ENCODE data around the gene CCDC192.
"Not testable (repeated sequence)": the region's sequence is repeated elsewhere in the genome, so short reads cannot be mapped to it uniquely, and the experiment has no call there.

Gene CCDC192

GRCh38 chr5:127699416-127699815, 3.8 kb upstream of the CCDC192 start:
- Histone ChIP-seq H3K27me3 (ENCODE audit: control insufficient read depth, insufficient read depth, low read length) (no peaks in the 10 kb centered on the region), H3K4me1 (ENCODE audit: control insufficient read depth, insufficient read depth, low read length) (no peaks in the 10 kb centered on the region), H3K36me3 (ENCODE audit: control insufficient read depth, insufficient read depth, low read length) (no peaks in the 10 kb centered on the region), H3K27ac (ENCODE audit: low read length) (no peak overlapping the region), H3K9me3 (ENCODE audit: control insufficient read depth, insufficient read depth, low read length) (no peaks in the 10 kb centered on the region), H3K4me3 (ENCODE audit: low read length) (no peak overlapping the region)
- no peak for DNase-seq (ENCODE audit: low read depth, low spot score)
- WGBS (ENCODE audit: insufficient coverage, insufficient read length) = no CpG with 5 or more reads among the region's 5 CpGs

GRCh38 chr5:127700237-127700766, 2.9 kb upstream of the CCDC192 start:
- Histone ChIP-seq H3K27ac (ENCODE audit: low read length) (no peak overlapping the region), H3K4me3 (ENCODE audit: low read length) (no peak overlapping the region), H3K36me3 (ENCODE audit: control insufficient read depth, insufficient read depth, low read length) (no peaks in the 10 kb centered on the region), H3K4me1 (ENCODE audit: control insufficient read depth, insufficient read depth, low read length) (no peaks in the 10 kb centered on the region; the same call in 1 of the 2 replicates), H3K9me3 (ENCODE audit: control insufficient read depth, insufficient read depth, low read length) (no peaks in the 10 kb centered on the region), H3K27me3 (ENCODE audit: control insufficient read depth, insufficient read depth, low read length) (no peaks in the 10 kb centered on the region)
- no CpG with 5 or more reads among the region's 6 CpGs for WGBS (ENCODE audit: insufficient coverage, insufficient read length)
- no peak for DNase-seq (ENCODE audit: low read depth, low spot score)

GRCh38 chr5:127702434-127702833, 757 bp upstream of the CCDC192 start:
- H3K27ac ChIP-seq (ENCODE audit: low read length) = no peak overlapping the region
- H3K36me3 ChIP-seq (ENCODE audit: control insufficient read depth, insufficient read depth, low read length) = no peaks in the 10 kb centered on the region
- no peak for DNase-seq (ENCODE audit: low read depth, low spot score)
- WGBS (ENCODE audit: insufficient coverage, insufficient read length) = no CpG with 5 or more reads among the region's 2 CpGs
- H3K27me3 ChIP-seq (ENCODE audit: control insufficient read depth, insufficient read depth, low read length) = no peaks in the 10 kb centered on the region
- no peaks in the 10 kb centered on the region; the same call in 1 of the 2 replicates for H3K4me1 ChIP-seq (ENCODE audit: control insufficient read depth, insufficient read depth, low read length)
- H3K4me3 ChIP-seq (ENCODE audit: low read length) = no peak overlapping the region
- no peaks in the 10 kb centered on the region for H3K9me3 ChIP-seq (ENCODE audit: control insufficient read depth, insufficient read depth, low read length)

GRCh38 chr5:127705120-127705892, 2.1 kb downstream of the CCDC192 start:
- Histone ChIP-seq H3K9me3 (ENCODE audit: control insufficient read depth, insufficient read depth, low read length) (no peaks in the 10 kb centered on the region), H3K4me1 (ENCODE audit: control insufficient read depth, insufficient read depth, low read length) (no peaks in the 10 kb centered on the region; the same call in 1 of the 2 replicates), H3K27me3 (ENCODE audit: control insufficient read depth, insufficient read depth, low read length) (no peaks in the 10 kb centered on the region), H3K36me3 (ENCODE audit: control insufficient read depth, insufficient read depth, low read length) (no peaks in the 10 kb centered on the region), H3K4me3 (ENCODE audit: low read length) (no peak overlapping the region), H3K27ac (ENCODE audit: low read length) (no peak overlapping the region)
- no peak for DNase-seq (ENCODE audit: low read depth, low spot score)
- WGBS (ENCODE audit: insufficient coverage, insufficient read length) = no CpG with 5 or more reads among the region's 4 CpGs

GRCh38 chr5:127706691-127707090, 3.5 kb downstream of the CCDC192 start:
- Histone ChIP-seq H3K4me1 (ENCODE audit: control insufficient read depth, insufficient read depth, low read length) (no peaks in the 10 kb centered on the region; the same call in 1 of the 2 replicates), H3K36me3 (ENCODE audit: control insufficient read depth, insufficient read depth, low read length) (no peaks in the 10 kb centered on the region), H3K9me3 (ENCODE audit: control insufficient read depth, insufficient read depth, low read length) (no peaks in the 10 kb centered on the region), H3K4me3 (ENCODE audit: low read length) (no peak overlapping the region), H3K27ac (ENCODE audit: low read length) (no peak overlapping the region), H3K27me3 (ENCODE audit: control insufficient read depth, insufficient read depth, low read length) (no peaks in the 10 kb centered on the region)
- no CpG with 5 or more reads among the region's 1 CpG for WGBS (ENCODE audit: insufficient coverage, insufficient read length)
- no peak for DNase-seq (ENCODE audit: low read depth, low spot score)

GRCh38 chr5:127707209-127707608, 4.0 kb downstream of the CCDC192 start:
- Histone ChIP-seq H3K4me1 (ENCODE audit: control insufficient read depth, insufficient read depth, low read length) (no peaks in the 10 kb centered on the region; the same call in 1 of the 2 replicates), H3K9me3 (ENCODE audit: control insufficient read depth, insufficient read depth, low read length) (no peaks in the 10 kb centered on the region), H3K4me3 (ENCODE audit: low read length) (no peak overlapping the region), H3K27ac (ENCODE audit: low read length) (no peak overlapping the region), H3K36me3 (ENCODE audit: control insufficient read depth, insufficient read depth, low read length) (no peaks in the 10 kb centered on the region), H3K27me3 (ENCODE audit: control insufficient read depth, insufficient read depth, low read length) (no peaks in the 10 kb centered on the region)
- DNase-seq (ENCODE audit: low read depth, low spot score) = no peak
- WGBS (ENCODE audit: insufficient coverage, insufficient read length) = no CpG with 5 or more reads among the region's 3 CpGs

- not testable (repeated sequence) for H3K27ac ChIP-seq (ENCODE audit: low read length); H3K4me1 ChIP-seq (ENCODE audit: control insufficient read depth, insufficient read depth, low read length); DNase-seq (ENCODE audit: low read depth, low spot score); H3K9me3 ChIP-seq (ENCODE audit: control insufficient read depth, insufficient read depth, low read length); H3K4me3 ChIP-seq (ENCODE audit: low read length); H3K36me3 ChIP-seq (ENCODE audit: control insufficient read depth, insufficient read depth, low read length); H3K27me3 ChIP-seq (ENCODE audit: control insufficient read depth, insufficient read depth, low read length)
- WGBS (ENCODE audit: insufficient coverage, insufficient read length) = no CpG with 5 or more reads among the region's 4 CpGs
These were observed 9.9 kb downstream of the CCDC192 start for GRCh38 chr5:127713083-127713482.

- Histone ChIP-seq H3K4me3 (ENCODE audit: low read length) (no peak overlapping the region), H3K27me3 (ENCODE audit: control insufficient read depth, insufficient read depth, low read length) (no peaks in the 10 kb centered on the region), H3K4me1 (ENCODE audit: control insufficient read depth, insufficient read depth, low read length) (no peaks in the 10 kb centered on the region), H3K9me3 (ENCODE audit: control insufficient read depth, insufficient read depth, low read length) (no peaks in the 10 kb centered on the region), H3K36me3 (ENCODE audit: control insufficient read depth, insufficient read depth, low read length) (no peaks in the 10 kb centered on the region), H3K27ac (ENCODE audit: low read length) (no peak overlapping the region)
- no peak for DNase-seq (ENCODE audit: low read depth, low spot score)
- no CpG with 5 or more reads among the region's 1 CpG for WGBS (ENCODE audit: insufficient coverage, insufficient read length)
These were observed 15.0 kb downstream of the CCDC192 start for GRCh38 chr5:127718181-127718580.

GRCh38 chr5:127723571-127723970, 20.4 kb downstream of the CCDC192 start:
- no peaks in the 10 kb centered on the region for H3K4me1 ChIP-seq (ENCODE audit: control insufficient read depth, insufficient read depth, low read length)
- H3K4me3 ChIP-seq (ENCODE audit: low read length) = no peak overlapping the region
- no peak overlapping the region for H3K27ac ChIP-seq (ENCODE audit: low read length)
- no peaks in the 10 kb centered on the region for H3K27me3 ChIP-seq (ENCODE audit: control insufficient read depth, insufficient read depth, low read length)
- no peak for DNase-seq (ENCODE audit: low read depth, low spot score)
- no CpG with 5 or more reads among the region's 2 CpGs for WGBS (ENCODE audit: insufficient coverage, insufficient read length)
- H3K36me3 ChIP-seq (ENCODE audit: control insufficient read depth, insufficient read depth, low read length) = no peaks in the 10 kb centered on the region
- no peaks in the 10 kb centered on the region for H3K9me3 ChIP-seq (ENCODE audit: control insufficient read depth, insufficient read depth, low read length)

- Histone ChIP-seq H3K36me3 (ENCODE audit: control insufficient read depth, insufficient read depth, low read length) (no peaks in the 10 kb centered on the region), H3K4me1 (ENCODE audit: control insufficient read depth, insufficient read depth, low read length) (no peaks in the 10 kb centered on the region), H3K4me3 (ENCODE audit: low read length) (no peak overlapping the region), H3K27ac (ENCODE audit: low read length) (no peak overlapping the region), H3K27me3 (ENCODE audit: control insufficient read depth, insufficient read depth, low read length) (no peaks in the 10 kb centered on the region), H3K9me3 (ENCODE audit: control insufficient read depth, insufficient read depth, low read length) (no peaks in the 10 kb centered on the region)
- no CpG with 5 or more reads among the region's 1 CpG for WGBS (ENCODE audit: insufficient coverage, insufficient read length)
- DNase-seq (ENCODE audit: low read depth, low spot score) = no peak
These were observed 22.5 kb downstream of the CCDC192 start for GRCh38 chr5:127725673-127726072.

- WGBS (ENCODE audit: insufficient coverage, insufficient read length) = no CpG with 5 or more reads among the region's 1 CpG
- Histone ChIP-seq H3K4me3 (ENCODE audit: low read length) (no peak overlapping the region), H3K36me3 (ENCODE audit: control insufficient read depth, insufficient read depth, low read length) (no peaks in the 10 kb centered on the region), H3K27ac (ENCODE audit: low read length) (no peak overlapping the region), H3K9me3 (ENCODE audit: control insufficient read depth, insufficient read depth, low read length) (no peaks in the 10 kb centered on the region), H3K27me3 (ENCODE audit: control insufficient read depth, insufficient read depth, low read length) (no peaks in the 10 kb centered on the region), H3K4me1 (ENCODE audit: control insufficient read depth, insufficient read depth, low read length) (no peaks in the 10 kb centered on the region)
- DNase-seq (ENCODE audit: low read depth, low spot score) = no peak
These were observed 29.8 kb downstream of the CCDC192 start for GRCh38 chr5:127732963-127733362.

All from iPS DF 6.9 (cell line).